ENCODE measurements around the gene MAP1S.

Gene MAP1S

DNA sequence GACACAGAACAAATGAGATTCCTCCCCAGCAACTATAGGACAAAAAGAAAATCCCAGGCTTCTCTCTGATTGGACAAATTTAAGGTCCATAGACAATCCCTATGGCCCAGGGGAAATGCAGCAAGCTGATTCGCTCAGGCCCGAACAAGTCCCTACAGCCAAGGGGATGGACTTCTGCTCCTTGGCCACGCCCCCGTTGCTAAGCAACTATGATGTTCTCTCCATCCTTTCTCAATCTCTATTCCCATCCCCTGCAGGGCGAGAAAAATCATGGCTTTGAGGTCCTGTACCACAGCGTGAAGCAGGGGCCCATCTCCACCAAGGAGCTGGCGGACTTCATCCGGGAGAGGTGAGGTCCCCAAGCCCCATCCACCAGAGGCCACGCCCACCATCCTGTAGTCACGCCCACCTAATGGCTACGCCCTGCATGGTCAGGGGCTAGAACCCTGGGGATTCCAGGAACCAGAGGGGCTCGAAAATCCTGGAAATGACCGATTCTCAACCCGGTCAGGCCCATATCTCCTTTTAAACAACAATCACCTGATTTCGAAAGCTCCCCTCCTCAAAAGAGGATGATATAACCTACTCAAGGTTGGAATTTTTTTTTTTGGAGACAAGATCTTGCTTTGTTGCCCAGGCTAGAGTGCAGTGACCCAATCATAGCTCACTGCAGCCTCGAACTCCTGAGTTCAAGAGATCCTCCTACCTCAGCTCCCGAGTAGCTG lies 43.4 kb downstream of the MAP1S start:
- Histone ChIP-seq H3K27ac (replicated peaks) (no peak overlapping the region), H3K27me3 (ENCODE audit: insufficient read depth, poor library complexity, severe bottlenecking) (no peaks in the 10 kb centered on the region), H3K4me3 (replicated peaks; ENCODE audit: insufficient read depth, low read length) (no peak overlapping the region)
- TF ChIP-seq POLR2AphosphoS5 (IDR thresholded peaks at IDR 0.05; ENCODE audit: low read depth) (no peak), GABPA (IDR thresholded peaks at IDR 0.05; ENCODE audit: low read depth) (no peak), REST (IDR thresholded peaks at IDR 0.05; ENCODE audit: insufficient replicate concordance, low read depth) (no peak)
- TF ChIP-seq, protein P1, sequence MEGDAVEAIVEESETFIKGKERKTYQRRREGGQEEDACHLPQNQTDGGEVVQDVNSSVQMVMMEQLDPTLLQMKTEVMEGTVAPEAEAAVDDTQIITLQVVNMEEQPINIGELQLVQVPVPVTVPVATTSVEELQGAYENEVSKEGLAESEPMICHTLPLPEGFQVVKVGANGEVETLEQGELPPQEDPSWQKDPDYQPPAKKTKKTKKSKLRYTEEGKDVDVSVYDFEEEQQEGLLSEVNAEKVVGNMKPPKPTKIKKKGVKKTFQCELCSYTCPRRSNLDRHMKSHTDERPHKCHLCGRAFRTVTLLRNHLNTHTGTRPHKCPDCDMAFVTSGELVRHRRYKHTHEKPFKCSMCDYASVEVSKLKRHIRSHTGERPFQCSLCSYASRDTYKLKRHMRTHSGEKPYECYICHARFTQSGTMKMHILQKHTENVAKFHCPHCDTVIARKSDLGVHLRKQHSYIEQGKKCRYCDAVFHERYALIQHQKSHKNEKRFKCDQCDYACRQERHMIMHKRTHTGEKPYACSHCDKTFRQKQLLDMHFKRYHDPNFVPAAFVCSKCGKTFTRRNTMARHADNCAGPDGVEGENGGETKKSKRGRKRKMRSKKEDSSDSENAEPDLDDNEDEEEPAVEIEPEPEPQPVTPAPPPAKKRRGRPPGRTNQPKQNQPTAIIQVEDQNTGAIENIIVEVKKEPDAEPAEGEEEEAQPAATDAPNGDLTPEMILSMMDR (IDR thresholded peaks at IDR 0.05; ENCODE audit: insufficient read depth, low read length) = no peak
- peak in 1 of 2 experiments; percentile 63 for DNase-seq (ENCODE audit: low read depth in 1 of 2, low spot score in 1 of 2)

DNA sequence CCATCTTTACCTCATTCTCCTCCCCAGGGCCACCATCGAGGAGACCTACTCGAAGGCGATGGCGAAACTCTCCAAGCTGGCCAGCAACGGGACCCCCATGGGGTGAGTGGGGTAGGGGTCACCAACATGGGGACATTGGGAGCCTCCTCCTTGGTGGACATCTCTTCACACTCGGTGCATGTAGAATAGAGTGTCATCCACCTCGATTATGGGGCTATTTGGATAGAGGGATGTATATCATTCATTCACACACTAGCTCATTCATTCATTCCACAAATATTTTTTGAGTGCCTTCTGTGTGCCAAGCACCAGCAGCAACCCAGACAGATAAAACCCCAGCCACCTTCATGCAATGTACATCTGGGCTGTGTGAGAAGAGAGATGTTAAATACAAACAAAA lies 45.1 kb downstream of the MAP1S start:
- H3K27ac ChIP-seq (replicated peaks) = no peak overlapping the region; the same call in 1 of the 2 replicates
- no peak for DNase-seq (ENCODE audit: low read depth in 1 of 2, low spot score in 1 of 2)
- no peaks in the 10 kb centered on the region for H3K27me3 ChIP-seq (ENCODE audit: insufficient read depth, poor library complexity, severe bottlenecking)
- no peak for TF ChIP-seq POLR2AphosphoS5 (IDR thresholded peaks at IDR 0.05; ENCODE audit: low read depth)
- TF ChIP-seq, protein P1 (IDR thresholded peaks at IDR 0.05; ENCODE audit: insufficient read depth, low read length) = no peak
- no peak for TF ChIP-seq SPI1 (IDR thresholded peaks at IDR 0.05; ENCODE audit: borderline replicate concordance, low read depth)
- no peak for TF ChIP-seq REST (IDR thresholded peaks at IDR 0.05; ENCODE audit: insufficient replicate concordance, low read depth)
- TF ChIP-seq GABPA (IDR thresholded peaks at IDR 0.05; ENCODE audit: low read depth) = no peak
- no peak overlapping the region for H3K4me3 ChIP-seq (replicated peaks; ENCODE audit: insufficient read depth, low read length)

- no peaks in the 10 kb centered on the region for H3K27me3 ChIP-seq (ENCODE audit: insufficient read depth, poor library complexity, severe bottlenecking)
- no peak for TF ChIP-seq REST (IDR thresholded peaks at IDR 0.05; ENCODE audit: insufficient replicate concordance, low read depth)
- TF ChIP-seq SPI1 (IDR thresholded peaks at IDR 0.05; ENCODE audit: borderline replicate concordance, low read depth) = peak; percentile 59; the same call in 1 of the 2 replicates
- peak; percentile 60 for TF ChIP-seq POLR2AphosphoS5 (IDR thresholded peaks at IDR 0.05; ENCODE audit: low read depth)
- TF ChIP-seq, protein P1 (IDR thresholded peaks at IDR 0.05; ENCODE audit: insufficient read depth, low read length) = no peak
- TF ChIP-seq GABPA (IDR thresholded peaks at IDR 0.05; ENCODE audit: low read depth) = no peak
- peak overlapping the region; percentile 60 for H3K27ac ChIP-seq (replicated peaks)
- peak in 1 of 2 experiments; percentile 95 for DNase-seq (ENCODE audit: low read depth in 1 of 2, low spot score in 1 of 2)
- H3K4me3 ChIP-seq (replicated peaks; ENCODE audit: insufficient read depth, low read length) = no peak overlapping the region
Measured at GRCh38 chr19:17765069-17765618, 45.9 kb downstream of the MAP1S start.

Data from HL-60 (cell line).